Measurements from ENCODE around the gene NRROS.

DNA sequence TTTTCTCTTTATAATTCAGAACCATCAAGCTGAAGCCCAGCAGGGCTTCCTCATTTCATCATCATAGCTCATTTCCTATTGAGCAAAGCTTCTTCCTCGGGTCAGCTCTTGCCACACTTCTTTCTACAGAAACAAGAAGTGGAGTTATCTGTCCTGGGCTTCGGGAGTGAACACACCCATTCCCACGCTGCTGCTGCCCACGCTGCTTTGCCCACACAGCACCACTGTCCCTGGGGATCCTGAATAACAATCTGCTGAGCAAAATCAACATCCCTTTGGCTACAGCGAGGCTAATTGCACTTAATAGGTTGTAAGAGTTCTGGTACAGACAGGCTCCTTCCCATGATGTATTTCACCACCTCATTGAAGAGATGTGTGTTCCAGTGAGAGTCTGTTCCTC, 48.9 kb downstream of the NRROS start:
- no peak for TF ChIP-seq POLR2A (IDR thresholded peaks at IDR 0.05)
- TF ChIP-seq, protein P1, sequence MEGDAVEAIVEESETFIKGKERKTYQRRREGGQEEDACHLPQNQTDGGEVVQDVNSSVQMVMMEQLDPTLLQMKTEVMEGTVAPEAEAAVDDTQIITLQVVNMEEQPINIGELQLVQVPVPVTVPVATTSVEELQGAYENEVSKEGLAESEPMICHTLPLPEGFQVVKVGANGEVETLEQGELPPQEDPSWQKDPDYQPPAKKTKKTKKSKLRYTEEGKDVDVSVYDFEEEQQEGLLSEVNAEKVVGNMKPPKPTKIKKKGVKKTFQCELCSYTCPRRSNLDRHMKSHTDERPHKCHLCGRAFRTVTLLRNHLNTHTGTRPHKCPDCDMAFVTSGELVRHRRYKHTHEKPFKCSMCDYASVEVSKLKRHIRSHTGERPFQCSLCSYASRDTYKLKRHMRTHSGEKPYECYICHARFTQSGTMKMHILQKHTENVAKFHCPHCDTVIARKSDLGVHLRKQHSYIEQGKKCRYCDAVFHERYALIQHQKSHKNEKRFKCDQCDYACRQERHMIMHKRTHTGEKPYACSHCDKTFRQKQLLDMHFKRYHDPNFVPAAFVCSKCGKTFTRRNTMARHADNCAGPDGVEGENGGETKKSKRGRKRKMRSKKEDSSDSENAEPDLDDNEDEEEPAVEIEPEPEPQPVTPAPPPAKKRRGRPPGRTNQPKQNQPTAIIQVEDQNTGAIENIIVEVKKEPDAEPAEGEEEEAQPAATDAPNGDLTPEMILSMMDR (IDR thresholded peaks at IDR 0.05), result no peak

Measured in body of pancreas (tissue), 4 donors.